PC-9 (cell line): ENCODE data around the gene CALR3.
"Not testable (repeated sequence)": the region's sequence is repeated elsewhere in the genome, so short reads cannot be mapped to it uniquely, and the experiment has no call there.

Experiments
- CTCF ChIP-seq: fragments of 200-600 bp; sonication (generic); conservative IDR thresholded peaks from 2 replicates; pipeline ENCODE4 v1.6.1; 2017; ENCODE audit warnings: mixed run types, antibody characterized with exemption, mild to moderate bottlenecking, moderate library complexity
- EZH2 ChIP-seq: fragments of 200-600 bp; sonication (generic); IDR thresholded peaks from 2 replicates; pipeline ENCODE4 v1.8.0; 2017; ENCODE audit warnings: antibody characterized with exemption, low read depth

- not testable (repeated sequence) for TF ChIP-seq EZH2, CTCF
Measured at GRCh38 chr19:16486476-16486875, 9.5 kb downstream of the CALR3 start.
